ENCODE measurements around the gene C1orf159. TPM values are rescaled to one million over a fixed set of nuclear protein-coding genes. Genes with fewer than 3 reads are reported as not detected.

Gene C1orf159
- total and polyA plus RNA-seq, 9 of the 15 experiments (the other 6 are each of a cell fraction or from before 2014, with no cell fraction given) = 0.28 to 54.9 (median 10.6) TPM

DNA sequence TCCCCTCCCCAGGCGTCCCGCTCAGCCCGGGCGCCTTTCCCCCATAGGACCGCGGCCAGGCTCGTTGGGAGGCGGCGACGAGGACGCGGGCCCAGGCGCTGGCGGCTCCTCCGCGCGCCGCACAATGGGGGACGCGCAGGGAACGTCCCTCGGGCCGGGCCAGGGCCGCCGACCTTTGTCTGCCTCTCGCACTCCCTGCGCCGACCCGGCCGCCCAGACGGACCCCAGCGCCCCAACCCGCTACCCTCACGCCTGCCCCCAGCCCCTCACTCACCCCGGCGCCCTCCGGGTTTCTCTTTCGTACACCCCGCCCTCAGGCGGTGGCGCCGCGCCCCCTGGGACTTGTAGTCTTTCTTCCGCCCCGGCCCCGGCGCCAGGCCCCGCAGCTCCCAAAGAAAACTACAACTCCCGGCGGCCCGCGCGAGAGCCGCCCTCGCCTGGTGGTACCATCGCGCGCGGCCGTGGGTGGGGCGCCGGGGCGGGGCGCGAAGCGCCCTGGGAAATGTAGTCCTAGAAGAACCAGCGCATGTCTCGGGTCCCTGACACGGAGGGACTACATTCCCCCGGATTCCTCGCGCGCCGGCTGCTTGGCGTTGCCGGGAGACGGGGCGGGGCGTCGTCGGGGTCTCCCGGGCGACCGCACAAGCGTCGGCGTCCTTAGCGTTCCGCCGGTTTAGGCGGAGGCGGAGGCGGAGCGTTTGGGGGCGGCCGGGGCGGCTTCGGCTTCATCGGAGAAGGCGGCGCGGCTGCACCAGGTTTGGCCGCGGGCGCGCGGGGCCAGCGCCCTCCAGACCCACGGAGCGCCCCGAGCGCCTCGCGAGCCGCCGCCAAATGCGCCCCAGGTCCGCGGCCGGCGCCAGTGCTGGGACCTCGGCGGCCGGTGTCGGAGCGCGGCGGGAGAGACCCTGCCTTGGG is at the start of gene C1orf159 (continued):
- TF ChIP-seq ZNF449 (CRISPR knock-in tag; IDR thresholded peaks at IDR 0.05) (0 out of 2 replicates have a peak, but pooled peaks have one; percentile 50), XRCC3 (IDR thresholded peaks at IDR 0.05) (no peak), MEIS2 (IDR thresholded peaks at IDR 0.05; ENCODE audit: partially characterized antibody) (peak; percentile 19), PBX2 (CRISPR knock-in tag; IDR thresholded peaks at IDR 0.05; ENCODE audit: low read depth) (no peak), PBX2 (tag; conservative IDR thresholded peaks at IDR 0.05; ENCODE audit: low read depth) (no peak), YBX1 (IDR thresholded peaks at IDR 0.05) (no peak), SP1 (CRISPR knock-in tag; IDR thresholded peaks at IDR 0.05) (peak; percentile 96), ZNF324 (CRISPR knock-in tag; IDR thresholded peaks at IDR 0.05) (no peak), ZNF512 (tag; IDR thresholded peaks at IDR 0.05) (no peak), ZNF766 (CRISPR knock-in tag; conservative IDR thresholded peaks at IDR 0.05) (peak; percentile 99), ZSCAN29 (IDR thresholded peaks at IDR 0.05) (no peak; the same call in 1 of the 2 replicates), ZNF584 (CRISPR knock-in tag; IDR thresholded peaks at IDR 0.05; ENCODE audit: low read depth) (peak; percentile 95), ZNF583 (CRISPR knock-in tag; IDR thresholded peaks at IDR 0.05) (peak; percentile 93), NCOA6 (IDR thresholded peaks at IDR 0.05) (no peak), JUN (IDR thresholded peaks at IDR 0.05; ENCODE audit: borderline replicate concordance, low read depth, low read length) (peak; percentile 51; the same call in 1 of the 2 replicates), JUN (CRISPR knock-in tag; IDR thresholded peaks at IDR 0.05; ENCODE audit: borderline replicate concordance) (no peak), SNIP1 (IDR thresholded peaks at IDR 0.05; ENCODE audit: low read depth) (no peak), RBM17 (IDR thresholded peaks at IDR 0.05; ENCODE audit: borderline replicate concordance, low read depth, low read length) (no peak), MEF2A (IDR thresholded peaks at IDR 0.05; ENCODE audit: control insufficient read depth, low read depth, low read length) (no peak), ZNF263 (CRISPR knock-in tag; IDR thresholded peaks at IDR 0.05; ENCODE audit: borderline replicate concordance) (no peak), BCOR (IDR thresholded peaks at IDR 0.05) (no peak)
- TF ChIP-seq, protein P1, sequence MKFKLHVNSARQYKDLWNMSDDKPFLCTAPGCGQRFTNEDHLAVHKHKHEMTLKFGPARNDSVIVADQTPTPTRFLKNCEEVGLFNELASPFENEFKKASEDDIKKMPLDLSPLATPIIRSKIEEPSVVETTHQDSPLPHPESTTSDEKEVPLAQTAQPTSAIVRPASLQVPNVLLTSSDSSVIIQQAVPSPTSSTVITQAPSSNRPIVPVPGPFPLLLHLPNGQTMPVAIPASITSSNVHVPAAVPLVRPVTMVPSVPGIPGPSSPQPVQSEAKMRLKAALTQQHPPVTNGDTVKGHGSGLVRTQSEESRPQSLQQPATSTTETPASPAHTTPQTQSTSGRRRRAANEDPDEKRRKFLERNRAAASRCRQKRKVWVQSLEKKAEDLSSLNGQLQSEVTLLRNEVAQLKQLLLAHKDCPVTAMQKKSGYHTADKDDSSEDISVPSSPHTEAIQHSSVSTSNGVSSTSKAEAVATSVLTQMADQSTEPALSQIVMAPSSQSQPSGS (CRISPR knock-in tag; IDR thresholded peaks at IDR 0.05) = no peak
